Osteocyte (in vitro differentiated cells): ENCODE results near the gene EIF2A. TPM values are rescaled to one million over a fixed set of nuclear protein-coding genes. Genes with fewer than 3 reads are reported as not detected.
A peak's percentile ranks its signal among the peaks of the same experiment; 100 is the strongest.

ENCODE experiments used
- DNase-seq: peaks from one replicate; pipeline ENCODE4 v3.0.0; 2021; ENCODE audit warnings: mixed read lengths; ENCODE audit not compliant: unreplicated experiment; ENCODE audit errors: extremely low spot score
- H3K27ac Mint-ChIP-seq: one replicate; pipeline ENCODE4 v1.8.0; 2021; ENCODE audit warnings: mild to moderate bottlenecking, mixed read lengths; ENCODE audit not compliant: unreplicated experiment
- H3K27me3 Mint-ChIP-seq: one replicate; pipeline ENCODE4 v1.8.0; 2021; ENCODE audit warnings: mixed read lengths; ENCODE audit not compliant: unreplicated experiment
- H3K36me3 Mint-ChIP-seq: one replicate; pipeline ENCODE4 v1.8.0; 2021; ENCODE audit warnings: mixed read lengths; ENCODE audit not compliant: unreplicated experiment
- H3K4me1 Mint-ChIP-seq: one replicate; pipeline ENCODE4 v1.8.0; 2021; ENCODE audit warnings: mixed read lengths; ENCODE audit not compliant: unreplicated experiment
- H3K4me3 Mint-ChIP-seq: one replicate; pipeline ENCODE4 v1.8.0; 2021; ENCODE audit warnings: mild to moderate bottlenecking, moderate library complexity, mixed read lengths; ENCODE audit not compliant: unreplicated experiment
- H3K9me3 Mint-ChIP-seq: one replicate; pipeline ENCODE4 v1.8.0; 2021; ENCODE audit warnings: mixed read lengths; ENCODE audit not compliant: unreplicated experiment
- total RNA-seq: library from RNA; stranded (reverse); gene quantifications from 2 replicates; pipeline ENCODE4 v1.2.1, GENCODE V29; 2021
- TF ChIP-seq, protein P1 (sequence below): fragments of 200-600 bp; sonication (generic); IDR thresholded peaks from 2 replicates; pipeline ENCODE4 v1.5.0; 2021; ENCODE audit warnings: antibody characterized with exemption, mild to moderate bottlenecking, moderate library complexity

The EIF2A gene
- total RNA-seq, 1 donor from 2014 or later, result 66.5 TPM

DNA sequence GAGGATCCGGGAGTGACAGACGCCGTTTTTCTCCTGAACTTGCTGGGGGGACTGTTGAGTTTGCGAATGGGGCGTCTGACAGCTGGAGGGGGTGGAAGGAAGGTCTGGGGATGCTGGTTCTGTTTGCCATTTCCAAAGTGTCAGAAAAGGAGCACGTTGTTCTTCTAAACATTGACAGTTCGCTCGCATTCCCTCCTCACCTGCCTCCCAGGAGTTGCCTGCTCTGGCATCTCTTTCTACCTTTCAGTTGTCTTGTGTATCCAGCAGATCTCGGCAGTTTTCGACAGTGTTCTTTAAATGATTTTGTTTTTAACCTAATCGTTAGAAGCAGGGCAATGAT is 57.4 kb downstream of the EIF2A start:
- Mint-ChIP-seq H3K27me3 (no peaks in the 10 kb centered on the region), H3K9me3 (no peaks in the 10 kb centered on the region), H3K27ac (peak overlapping the region; percentile 99), H3K4me1 (peaks cover 61% of the 10 kb centered on the region), H3K4me3 (peak overlapping the region; percentile 94), H3K36me3 (peaks cover 24% of the 10 kb centered on the region)
- TF ChIP-seq, protein P1, sequence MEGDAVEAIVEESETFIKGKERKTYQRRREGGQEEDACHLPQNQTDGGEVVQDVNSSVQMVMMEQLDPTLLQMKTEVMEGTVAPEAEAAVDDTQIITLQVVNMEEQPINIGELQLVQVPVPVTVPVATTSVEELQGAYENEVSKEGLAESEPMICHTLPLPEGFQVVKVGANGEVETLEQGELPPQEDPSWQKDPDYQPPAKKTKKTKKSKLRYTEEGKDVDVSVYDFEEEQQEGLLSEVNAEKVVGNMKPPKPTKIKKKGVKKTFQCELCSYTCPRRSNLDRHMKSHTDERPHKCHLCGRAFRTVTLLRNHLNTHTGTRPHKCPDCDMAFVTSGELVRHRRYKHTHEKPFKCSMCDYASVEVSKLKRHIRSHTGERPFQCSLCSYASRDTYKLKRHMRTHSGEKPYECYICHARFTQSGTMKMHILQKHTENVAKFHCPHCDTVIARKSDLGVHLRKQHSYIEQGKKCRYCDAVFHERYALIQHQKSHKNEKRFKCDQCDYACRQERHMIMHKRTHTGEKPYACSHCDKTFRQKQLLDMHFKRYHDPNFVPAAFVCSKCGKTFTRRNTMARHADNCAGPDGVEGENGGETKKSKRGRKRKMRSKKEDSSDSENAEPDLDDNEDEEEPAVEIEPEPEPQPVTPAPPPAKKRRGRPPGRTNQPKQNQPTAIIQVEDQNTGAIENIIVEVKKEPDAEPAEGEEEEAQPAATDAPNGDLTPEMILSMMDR, result no peak
- DNase-seq, result no peak

DNA sequence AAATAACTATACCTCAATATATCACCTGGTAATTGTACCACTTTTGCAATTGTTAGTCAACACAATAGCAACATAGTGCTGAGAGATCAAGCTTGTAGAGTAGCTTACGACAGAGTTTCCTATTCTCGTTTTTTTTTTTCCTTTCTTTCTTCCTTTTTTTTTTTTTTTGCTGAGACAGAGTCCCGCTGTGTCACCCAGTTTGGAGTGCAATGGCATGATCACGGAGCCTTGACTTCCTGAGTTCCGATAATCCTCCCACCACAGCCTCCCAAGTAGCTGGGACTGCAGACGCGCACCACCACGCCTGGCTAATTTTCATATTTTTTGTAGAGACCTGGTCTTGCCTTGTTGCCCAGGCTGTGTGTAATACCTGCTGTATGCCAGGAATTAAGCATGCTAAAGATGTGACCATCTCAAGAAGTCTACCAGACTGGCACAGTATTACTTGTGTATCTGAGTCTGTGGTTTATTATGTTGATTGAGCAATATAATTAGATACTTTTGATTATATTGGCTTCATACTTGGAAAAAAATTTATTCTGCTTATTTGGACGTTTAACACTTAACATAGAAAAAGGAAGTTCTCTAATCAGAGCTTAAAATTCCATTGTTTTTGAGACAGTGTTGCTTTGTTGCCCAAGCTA is 59.5 kb downstream of the EIF2A start:
- no peaks in the 10 kb centered on the region for H3K9me3 Mint-ChIP-seq
- H3K27ac Mint-ChIP-seq, result peak overlapping the region; percentile 13
- TF ChIP-seq, protein P1, result no peak
- peaks cover 57% of the 10 kb centered on the region for H3K4me1 Mint-ChIP-seq
- no peaks in the 10 kb centered on the region for H3K27me3 Mint-ChIP-seq
- DNase-seq, result no peak
- peaks cover 24% of the 10 kb centered on the region for H3K36me3 Mint-ChIP-seq
- peak overlapping the region; percentile 16 for H3K4me3 Mint-ChIP-seq

DNA sequence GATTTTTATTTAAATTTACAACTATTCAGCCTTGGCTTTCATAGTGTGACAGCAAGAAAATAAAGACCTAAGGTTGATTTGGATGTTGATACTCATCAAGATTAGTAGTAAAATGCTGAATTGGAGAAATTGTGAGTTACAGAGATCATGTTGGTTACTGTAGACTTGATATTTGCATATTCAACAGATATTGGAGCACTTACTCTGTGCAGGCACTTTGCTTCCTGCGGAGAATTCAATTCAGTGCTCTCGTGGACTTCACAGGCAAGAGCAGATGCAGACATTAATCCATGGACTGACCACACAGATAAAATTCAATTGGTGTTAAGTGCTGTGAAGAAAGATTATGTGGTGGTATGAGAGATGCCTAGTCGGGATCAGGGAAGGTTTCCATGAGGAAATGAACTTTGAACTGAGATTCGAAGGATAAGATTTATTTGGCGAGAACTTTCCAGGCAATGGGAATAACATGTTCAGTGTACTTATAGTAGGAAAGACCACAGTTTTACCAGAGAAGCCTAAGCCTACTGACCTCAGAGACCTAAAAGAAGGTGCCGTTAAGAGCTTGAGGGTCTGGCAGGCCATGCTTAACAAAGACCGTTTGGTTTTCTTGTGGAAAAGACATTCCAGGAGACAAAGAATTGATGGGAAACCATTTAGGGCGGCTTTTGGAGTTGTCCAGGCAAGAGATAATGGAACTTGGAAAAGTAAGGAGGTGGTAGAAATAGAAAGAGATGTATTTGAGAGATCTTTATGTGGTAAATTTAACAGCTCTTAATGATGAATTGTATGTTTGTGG is 60.9 kb downstream of the EIF2A start:
- Mint-ChIP-seq H3K4me3 (no peak overlapping the region), H3K27ac (no peak overlapping the region)
- DNase-seq, result no peak

DNA sequence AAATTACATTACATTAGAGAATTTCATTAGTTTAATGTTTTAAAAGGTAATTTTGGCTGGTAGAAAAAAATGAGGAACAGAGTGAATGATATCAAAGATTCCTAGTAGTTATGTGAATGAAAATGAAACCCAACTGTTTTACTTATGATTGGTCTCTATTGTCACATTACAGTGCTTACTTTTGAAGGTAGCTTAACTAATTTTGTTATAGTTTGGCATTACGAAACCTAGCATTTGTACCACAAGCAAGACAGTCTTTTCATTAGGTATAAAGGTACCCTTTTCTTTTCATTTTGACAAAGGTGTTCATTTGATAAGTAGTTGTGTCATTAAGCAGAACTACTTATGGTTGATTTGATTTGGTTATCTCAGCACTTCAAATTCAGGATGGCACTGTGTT is 63.4 kb downstream of the EIF2A start:
- DNase-seq, result no peak
- peaks cover 37% of the 10 kb centered on the region for H3K4me1 Mint-ChIP-seq
- H3K27me3 Mint-ChIP-seq, result no peaks in the 10 kb centered on the region
- no peak overlapping the region for H3K4me3 Mint-ChIP-seq
- TF ChIP-seq, protein P1, result no peak
- H3K27ac Mint-ChIP-seq, result no peak overlapping the region
- peaks cover 32% of the 10 kb centered on the region for H3K36me3 Mint-ChIP-seq
- H3K9me3 Mint-ChIP-seq, result no peaks in the 10 kb centered on the region

More for the DNA sequence above, 60.9 kb downstream of the EIF2A start:
- Mint-ChIP-seq H3K4me1 (peaks cover 48% of the 10 kb centered on the region), H3K36me3 (peaks cover 25% of the 10 kb centered on the region), H3K9me3 (no peaks in the 10 kb centered on the region), H3K27me3 (no peaks in the 10 kb centered on the region)
- TF ChIP-seq, protein P1, result no peak

DNA sequence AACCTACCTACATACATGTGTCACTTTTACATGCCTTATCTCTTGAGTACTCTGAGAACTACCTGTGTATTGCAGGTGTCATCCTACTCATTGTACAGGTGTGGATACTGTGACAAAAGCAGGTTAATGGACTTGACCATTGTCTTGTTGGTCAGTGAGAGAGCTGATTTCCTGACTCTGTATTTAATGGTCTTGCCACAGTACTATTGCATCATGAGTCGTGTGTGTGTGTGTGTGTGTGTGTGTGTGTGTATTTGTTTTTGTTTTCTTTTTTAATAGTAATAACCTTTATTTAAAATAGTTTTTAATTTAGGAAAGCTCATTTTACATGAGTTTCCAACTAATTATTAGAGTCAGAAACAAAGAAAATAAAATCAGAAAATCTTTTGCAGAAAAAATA is 64.2 kb downstream of the EIF2A start:
- H3K4me3 Mint-ChIP-seq, result no peak overlapping the region
- peaks cover 30% of the 10 kb centered on the region for H3K36me3 Mint-ChIP-seq
- H3K27me3 Mint-ChIP-seq, result no peaks in the 10 kb centered on the region
- no peak overlapping the region for H3K27ac Mint-ChIP-seq
- peaks cover 29% of the 10 kb centered on the region for H3K4me1 Mint-ChIP-seq
- H3K9me3 Mint-ChIP-seq, result no peaks in the 10 kb centered on the region
- no peak for DNase-seq
- TF ChIP-seq, protein P1, result no peak
